Stimulated activated CD4-positive, alpha-beta T cell treated with anti-CD3 and anti-CD28 coated beads, TNF-alpha, amount 100 ng/mL, for 4 hours (primary cell): ENCODE data around the gene GATA2.

Experiments used
- DNase-seq, 3 experiments: peaks; one replicate each; pipeline ENCODE4 v3.0.0-alpha.2; 2020; ENCODE audit warnings: low read depth in 3 of 3

Gene GATA2

GRCh38 chr3:128488636-128488990 lies 4.4 kb downstream of the GATA2 start:
- DNase-seq = no peak

GRCh38 chr3:128487813-128488635 lies 5.0 kb downstream of the GATA2 start:
- DNase-seq = no peak

DNA sequence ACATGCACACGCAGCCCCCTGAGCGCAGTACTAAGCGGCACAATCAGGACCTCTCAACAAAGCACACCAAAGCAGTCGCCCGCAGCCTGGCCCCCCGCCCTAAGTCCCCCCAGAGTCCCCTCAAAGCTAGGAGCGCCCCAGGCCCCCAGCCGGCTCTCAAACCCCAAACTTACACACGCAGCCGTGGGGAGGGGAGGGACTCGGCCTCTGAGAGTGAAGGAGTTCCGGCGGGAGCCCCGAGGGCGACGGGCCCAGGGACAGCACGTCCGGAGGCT lies 5.5 kb downstream of the GATA2 start:
- DNase-seq = no peak

DNA sequence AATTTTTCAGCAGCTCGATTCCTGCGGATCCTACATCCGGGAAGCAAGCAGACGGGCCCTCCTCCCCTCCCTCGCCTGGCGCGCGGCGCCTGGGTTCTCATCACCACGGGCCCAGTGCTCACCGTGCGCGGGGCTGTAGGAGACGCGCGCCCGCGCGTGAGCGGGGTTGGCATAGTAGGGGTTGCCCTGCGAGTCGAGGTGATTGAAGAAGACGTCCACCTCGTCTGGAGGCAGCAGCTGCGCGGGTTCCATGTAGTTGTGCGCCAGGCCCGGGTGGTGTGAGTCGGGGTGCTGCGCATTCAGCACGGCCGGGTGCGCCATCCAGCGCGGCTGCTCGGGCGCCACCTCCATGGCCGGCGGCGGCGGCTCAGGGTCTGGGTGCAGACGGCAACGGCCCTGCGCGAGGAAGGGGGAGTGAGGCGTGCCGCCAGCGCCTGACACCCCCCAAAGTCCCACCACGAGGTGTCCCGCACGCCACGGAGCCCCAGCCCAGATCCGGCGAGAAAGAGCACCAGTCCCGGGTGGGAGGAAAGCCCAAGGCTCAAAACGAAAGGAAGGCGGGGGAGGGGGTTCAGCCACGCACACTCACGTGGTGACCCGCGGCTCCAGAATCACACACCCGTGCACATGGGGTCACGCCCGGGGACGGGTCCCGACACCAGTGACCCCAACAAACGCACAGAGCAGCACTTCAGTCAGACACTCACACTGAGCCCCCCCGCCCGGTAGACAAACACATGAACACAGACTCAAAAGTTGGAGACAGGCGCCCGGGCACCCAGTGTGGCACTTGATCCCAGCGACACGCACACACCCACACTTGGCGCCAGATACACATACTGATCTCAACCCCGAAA lies 6.1 kb downstream of the GATA2 start:
- no peak for DNase-seq

DNA sequence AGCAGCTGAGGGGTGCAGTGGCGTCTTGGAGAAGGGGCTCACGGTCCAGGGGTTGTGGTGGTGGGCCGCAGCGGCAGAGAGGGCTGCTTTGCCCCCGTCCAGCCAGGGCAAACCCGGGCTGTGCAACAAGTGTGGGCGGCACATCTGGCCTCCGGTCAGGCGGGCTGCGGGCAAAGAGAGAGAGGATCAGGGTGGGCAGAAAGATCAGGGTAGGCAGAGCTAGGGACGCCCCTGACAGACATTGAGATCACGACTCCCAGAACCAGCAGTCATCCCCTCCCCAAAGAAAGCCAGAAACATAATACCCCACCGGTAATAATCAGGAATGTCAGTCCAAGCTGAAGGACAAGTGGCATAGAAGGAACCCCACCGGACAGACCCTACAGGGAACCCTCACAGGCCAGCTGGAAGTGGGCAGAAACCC lies 6.8 kb downstream of the GATA2 start:
- DNase-seq = no peak

DNA sequence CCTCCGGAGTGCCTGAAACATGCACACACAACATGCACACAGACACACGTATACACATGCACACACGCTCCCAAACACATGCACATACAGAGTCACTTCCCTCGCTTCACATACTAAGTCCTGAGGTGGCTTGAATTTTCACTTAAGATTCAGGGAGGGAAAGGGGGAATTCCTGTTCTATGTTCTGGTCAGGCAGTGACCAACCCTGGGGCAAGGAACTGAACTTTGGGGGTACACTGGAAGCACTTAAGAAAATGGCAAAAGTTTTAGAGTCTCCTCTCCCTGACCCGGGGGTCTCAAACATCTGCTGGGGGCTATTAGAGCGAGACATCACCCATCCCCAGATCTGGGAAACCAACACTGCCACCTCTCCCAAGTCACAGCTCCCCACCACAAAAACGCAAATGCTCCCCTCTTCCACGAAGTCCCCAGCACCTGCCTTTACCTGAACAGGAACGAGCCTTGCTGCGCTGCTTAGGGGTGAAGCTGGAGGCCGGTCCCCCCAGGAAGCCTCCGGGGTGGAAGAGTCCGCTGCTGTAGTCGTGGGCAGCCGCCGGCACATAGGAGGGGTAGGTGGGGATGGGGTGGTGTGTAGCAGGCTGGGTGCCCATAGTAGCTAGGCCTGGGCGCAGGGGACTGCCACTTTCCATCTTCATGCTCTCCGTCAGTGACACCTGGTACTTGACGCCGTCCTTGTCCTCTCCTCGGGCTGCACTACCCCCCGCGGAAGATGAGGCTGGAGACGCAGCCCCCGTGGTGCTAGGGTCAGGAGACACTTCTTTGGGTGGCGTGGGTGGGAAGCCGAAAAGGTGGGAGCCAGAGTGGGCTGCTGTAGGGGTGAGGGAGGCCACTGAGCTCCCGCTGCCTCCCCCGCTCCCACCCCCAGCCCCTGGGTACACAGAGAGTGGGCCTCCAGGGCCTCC lies 7.5 kb downstream of the GATA2 start:
- DNase-seq = no peak

DNA sequence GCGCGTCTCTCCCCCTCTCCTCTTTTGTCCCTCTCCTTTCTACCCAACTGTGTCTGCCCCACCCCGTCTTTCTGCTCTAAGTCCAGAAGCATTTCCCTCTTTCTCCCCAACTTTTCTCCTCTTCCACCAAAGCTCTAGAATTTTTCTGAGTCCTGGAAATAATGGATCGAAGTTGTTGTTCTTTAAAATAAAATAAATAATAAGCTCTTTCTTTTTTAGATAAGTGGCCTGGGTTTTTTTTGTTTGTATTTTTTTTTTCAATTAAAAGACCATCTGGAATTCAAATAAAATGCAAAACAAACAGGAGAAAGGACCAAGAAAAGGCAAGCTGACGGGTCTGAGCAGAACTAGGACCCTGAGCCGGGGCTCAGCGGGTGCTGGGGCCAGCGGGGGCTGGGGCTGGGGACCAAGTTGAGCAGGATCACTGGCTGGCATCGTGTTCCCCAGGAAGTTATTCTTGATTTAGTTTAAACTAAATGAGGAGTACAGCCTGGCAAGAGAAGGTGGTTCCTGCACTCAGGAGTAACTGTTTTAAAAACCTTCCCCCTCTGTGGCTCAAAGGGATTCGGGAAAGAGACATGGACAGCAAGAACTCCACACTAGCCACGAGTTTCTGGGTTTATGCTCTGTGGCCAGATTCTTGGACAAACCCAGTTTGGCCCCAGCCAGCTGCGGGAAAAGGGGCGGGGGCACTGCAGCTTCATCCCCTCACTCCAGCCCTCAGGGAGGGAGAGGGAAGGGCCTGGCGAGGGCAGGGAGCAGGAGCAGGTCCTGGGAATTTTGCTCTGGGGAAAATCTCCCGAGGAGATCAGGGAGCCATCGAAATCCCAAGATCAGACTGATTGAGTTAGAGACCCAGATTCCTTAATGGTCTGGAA lies 8.4 kb downstream of the GATA2 start:
- no peak for DNase-seq

GRCh38 chr3:128483657-128484403 lies 9.2 kb downstream of the GATA2 start:
- DNase-seq = no peak

- no peak for DNase-seq
Observed at GRCh38 chr3:128482666-128483656, 10.0 kb downstream of the GATA2 start.

DNA sequence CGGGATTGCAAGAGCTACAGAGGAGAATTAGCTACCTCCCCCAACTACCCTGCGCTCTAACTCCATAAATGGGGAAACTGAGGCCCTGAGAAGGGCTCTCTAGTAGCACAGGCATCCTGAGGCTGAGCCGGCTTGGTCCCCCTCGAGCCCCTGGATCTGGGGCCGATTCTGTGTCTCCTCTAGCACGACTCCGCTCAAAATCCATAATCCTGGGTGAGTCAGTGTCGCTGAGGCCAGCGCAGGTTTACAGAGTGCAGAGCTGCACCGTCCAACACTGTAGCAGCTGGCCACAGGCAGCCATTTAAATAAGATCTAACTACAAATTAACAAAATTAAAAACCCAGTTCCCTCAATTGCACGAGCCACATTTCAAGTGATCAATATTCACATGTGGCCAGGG lies 10.8 kb downstream of the GATA2 start:
- no peak for DNase-seq

DNA sequence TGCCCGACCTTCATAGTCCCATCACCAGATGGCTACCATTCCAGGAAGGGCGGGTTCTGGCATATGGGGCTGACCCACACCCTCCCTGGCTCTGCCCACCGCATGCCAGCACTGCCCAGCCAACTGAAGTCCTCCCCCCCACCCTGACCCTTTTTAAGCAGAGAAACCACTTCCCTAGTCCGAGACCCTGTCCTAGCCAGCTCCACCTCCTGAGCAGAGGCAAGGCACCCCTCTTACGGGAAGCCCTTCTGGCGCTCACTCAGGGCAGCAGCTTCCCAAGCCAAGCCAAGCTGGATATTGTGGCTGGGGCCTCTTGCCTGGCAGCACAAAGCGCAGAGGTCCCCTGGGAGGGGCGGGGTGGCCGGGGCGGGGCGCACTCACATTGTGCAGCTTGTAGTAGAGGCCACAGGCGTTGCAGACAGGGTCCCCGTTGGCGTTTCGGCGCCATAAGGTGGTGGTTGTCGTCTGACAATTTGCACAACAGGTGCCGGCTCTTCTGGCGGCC lies 11.5 kb downstream of the GATA2 start:
- no peak for DNase-seq

GRCh38 chr3:128480717-128481437 lies 12.1 kb downstream of the GATA2 start:
- DNase-seq = no peak

DNA sequence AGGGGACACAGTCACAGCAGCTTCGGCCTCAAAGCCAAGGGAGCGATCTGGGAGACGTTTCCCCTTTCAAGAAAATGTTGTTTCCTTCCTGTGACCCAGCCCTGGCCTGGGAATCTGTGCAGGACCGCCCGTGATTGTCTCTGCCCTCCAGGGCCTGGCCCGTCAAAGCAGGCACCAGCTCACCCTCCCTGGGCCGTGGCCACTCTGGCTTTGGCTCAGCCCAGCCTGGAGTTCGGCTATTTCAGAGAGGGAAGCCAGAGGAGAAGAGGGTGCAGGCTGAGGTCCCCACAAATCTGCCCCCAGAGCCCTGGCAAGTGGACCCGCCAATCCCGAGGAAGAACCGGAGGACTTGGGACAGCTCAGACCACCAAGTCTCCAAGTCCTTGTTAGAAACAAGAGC lies 12.7 kb downstream of the GATA2 start:
- DNase-seq = no peak

DNA sequence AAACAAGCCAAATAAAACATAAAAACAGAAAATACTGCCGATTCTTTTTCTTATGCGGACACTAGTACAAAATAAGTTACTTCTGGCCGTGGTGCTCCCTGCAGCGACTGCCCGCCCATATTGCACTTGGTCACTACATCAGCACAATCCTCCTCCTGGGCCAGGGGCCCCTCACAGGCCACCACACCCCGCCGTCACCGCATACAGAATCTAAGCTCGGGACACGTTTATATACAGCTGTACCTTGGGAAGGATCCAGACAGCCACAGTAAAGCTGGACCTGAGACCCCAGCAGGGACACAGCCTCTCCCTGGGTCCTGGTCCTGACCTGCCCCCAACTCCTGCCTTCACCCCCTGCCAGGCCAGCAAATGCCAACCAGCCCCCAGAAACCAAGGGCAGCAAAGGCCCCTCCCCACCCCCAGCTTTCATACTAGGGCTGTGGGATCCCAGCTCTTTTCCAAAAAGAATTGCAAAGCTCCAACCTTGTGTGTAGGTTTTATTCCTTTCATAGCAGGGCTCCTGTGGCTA lies 13.4 kb downstream of the GATA2 start:
- no peak for DNase-seq

DNA sequence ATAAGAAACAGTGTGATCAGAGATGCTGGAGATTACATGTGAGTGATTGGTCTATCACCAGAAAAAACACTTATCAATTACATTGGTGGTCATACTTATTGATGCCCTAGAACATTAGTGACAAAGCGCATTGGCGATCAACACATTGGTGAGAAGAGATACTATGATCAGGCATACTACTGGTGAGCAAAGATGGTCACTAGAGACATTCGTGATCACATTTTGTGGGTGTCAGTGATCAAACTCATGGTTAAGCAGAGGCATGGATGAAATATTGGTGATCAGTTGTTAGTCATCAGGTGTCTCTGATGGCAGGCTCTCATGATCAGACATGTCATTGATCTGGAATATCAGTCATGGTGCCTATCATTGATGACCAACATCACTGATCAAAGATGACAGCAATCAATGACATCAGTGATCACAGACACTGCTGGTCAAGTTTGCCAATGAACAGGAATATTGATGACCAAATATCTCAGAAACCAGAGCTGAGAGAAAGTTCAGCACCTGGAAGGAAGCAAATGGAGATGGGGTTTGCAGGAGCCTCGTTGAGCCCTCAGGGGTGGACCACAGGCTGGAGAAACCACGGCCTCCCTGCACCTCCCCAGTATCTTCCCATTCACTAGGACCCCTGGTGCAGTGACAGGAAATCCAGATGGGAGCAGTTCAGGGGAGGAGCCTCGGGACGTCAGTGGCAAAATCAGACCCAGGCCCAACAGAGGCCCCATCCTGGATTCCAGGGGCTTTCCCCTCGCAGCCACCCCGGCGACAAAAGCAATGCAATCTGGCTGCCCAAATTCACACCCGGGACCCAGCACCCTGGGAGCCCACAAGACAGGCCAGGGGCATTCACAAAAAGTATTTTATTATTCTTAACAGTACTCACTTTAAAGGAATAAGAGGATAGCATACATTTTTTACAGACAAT lies 14.2 kb downstream of the GATA2 start:
- DNase-seq = no peak

DNA sequence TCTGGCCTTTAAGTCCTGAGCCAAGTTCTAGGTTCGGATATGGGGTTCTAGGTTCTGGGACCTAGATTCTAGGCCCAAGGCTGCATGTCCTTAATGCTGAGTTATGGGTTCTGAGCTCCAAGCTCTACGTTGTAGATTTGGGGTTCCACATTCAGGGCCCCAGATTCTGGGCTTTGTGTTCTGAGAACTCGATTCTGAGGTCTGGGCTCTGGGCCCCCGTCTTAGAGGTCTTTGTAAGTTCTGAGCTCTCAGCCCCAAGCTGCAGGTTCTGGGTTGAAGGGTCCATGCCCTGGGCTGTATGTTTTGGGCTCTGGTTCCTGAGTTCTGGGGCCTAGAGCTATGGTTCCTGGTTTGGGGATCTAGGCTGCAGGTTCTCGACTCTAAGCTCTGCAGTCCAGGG lies 16.3 kb downstream of the GATA2 start:
- DNase-seq = no peak

DNA sequence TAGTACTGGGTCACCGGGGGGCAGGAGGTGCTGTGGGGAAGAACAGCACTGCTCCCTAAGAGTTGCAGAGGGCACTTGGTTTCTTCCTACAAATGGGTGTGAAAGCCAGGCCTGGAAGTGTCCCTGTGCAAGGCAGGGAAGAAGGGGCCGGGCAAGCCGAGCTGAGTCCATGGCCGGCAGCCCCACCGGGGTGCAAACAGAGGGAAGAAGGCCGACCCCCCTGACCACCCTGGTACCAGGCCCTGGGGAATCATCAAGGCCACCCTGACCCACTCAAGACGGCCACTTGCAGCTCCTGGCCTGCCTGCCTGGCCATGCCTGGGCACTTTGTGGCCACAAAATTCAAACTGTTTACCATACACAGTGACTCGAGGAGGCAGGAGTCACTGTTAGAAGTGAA lies 17.6 kb downstream of the GATA2 start:
- DNase-seq = no peak
